Transverse colon (tissue), 4 donors: Measurements from ENCODE around the gene RGS10. TPM values are rescaled to one million over a fixed set of nuclear protein-coding genes. Genes with fewer than 3 reads are reported as not detected.
A peak's percentile ranks its signal among the peaks of the same experiment; 100 is the strongest.

Experiments
- DNase-seq: peaks from one replicate; pipeline ENCODE4 v3.0.0-alpha.2; 2019
- H3K27ac ChIP-seq, 4 donors: fragments of 200-600 bp; sonication (generic); 2 replicates each; pipeline ENCODE4 v1.5.1; 2016 to 2018; ENCODE audit warnings: inconsistent platforms in 4 of 4
- H3K27me3 ChIP-seq: fragments of 200-600 bp; sonication (generic); 2 replicates; pipeline ENCODE4 v1.5.1; 2017; ENCODE audit warnings: inconsistent platforms
- H3K36me3 ChIP-seq, 4 donors: fragments of 200-600 bp; sonication (generic); 2 replicates each; pipeline ENCODE4 v1.5.1; 2017 to 2019; ENCODE audit warnings: inconsistent platforms in 4 of 4
- H3K4me1 ChIP-seq, 4 donors: fragments of 200-600 bp; sonication (generic); 2 replicates each; pipeline ENCODE4 v1.5.1; 2017 to 2020; ENCODE audit warnings: inconsistent platforms in 4 of 4
- H3K4me3 ChIP-seq, 4 donors: fragments of 200-600 bp; sonication (generic); 1 replicate in 1 of 4; 2 replicates in 3 of 4; pipeline versions ENCODE4 v1.5.1 to v1.6.1; 2017 to 2019; ENCODE audit warnings: inconsistent platforms in 4 of 4
- H3K9me3 ChIP-seq, 2 donors: fragments of 200-600 bp; sonication (generic); 2 replicates each; pipeline ENCODE4 v1.5.1; 2017 to 2019; ENCODE audit warnings: inconsistent platforms in 2 of 2
- CTCF ChIP-seq, 5 experiments: fragments of 200-600 bp in 3 of 5; fragments of 450-650 bp in 2 of 5; sonication (generic) in 3 of 5; IDR thresholded peaks; 1 replicate in 2 of 5; 2 replicates in 3 of 5; pipeline ENCODE4 v1.5.1; 2016 to 2017; ENCODE audit warnings: antibody characterized with exemption in 5 of 5, inconsistent platforms in 3 of 5, mild to moderate bottlenecking in 2 of 5, moderate library complexity in 1 of 5
- EP300 ChIP-seq: sonication (generic); formaldehyde crosslinking; IDR thresholded peaks from one replicate; pipeline ENCODE4 v1.6.1; 2017; ENCODE audit warnings: antibody characterized with exemption, low read depth
- POLR2A ChIP-seq: fragments of 450-650 bp; IDR thresholded peaks from one replicate; pipeline ENCODE4 v1.6.1; 2016; ENCODE audit warnings: antibody characterized with exemption, mild to moderate bottlenecking, moderate library complexity
- POLR2AphosphoS5 ChIP-seq, 3 donors: sonication (generic); formaldehyde crosslinking; IDR thresholded peaks; one replicate each; pipeline ENCODE4 v1.6.1; 2016; ENCODE audit warnings: antibody characterized with exemption in 3 of 3
- WGBS, 2 donors: methylation state at CpG; one replicate each; pipeline ENCODE4 v1.1.5; 2018; ENCODE audit warnings: low coverage in 1 of 2; 5-methylcytosine and 5-hydroxymethylcytosine counted together
- in situ Hi-C, 4 donors: fragments of 200-750 bp; cut with MboI; loops; one replicate each; pipeline versions ENCODE4 v1.15.0 to v1.15.1; 2017; ENCODE audit warnings: low sequenced_read_pairs in 3 of 4, low pct_ligation_motif_present in 1 of 4, low pct_unique_long_range_greater_than_20kb in 1 of 4
- intact Hi-C: fragments of 100-400 bp; cut with DNase I; formaldehyde crosslinking; loops from one replicate; pipeline ENCODE4 v1.15.1; 2023; ENCODE audit warnings: low total_unique reads
- total RNA-seq, 4 donors: library from RNA; depleted of rRNA; stranded (reverse); fragments of >200 nt; gene quantifications; one replicate each; pipeline ENCODE4 v1.1.0, GENCODE V29; 2016

The RGS10 gene
- total RNA-seq, 4 donors from 2014 or later, result 26.3 to 47.1 (median 38.8) TPM

- WGBS, 2 donors, result 86 to 96% methylated on average over 1 to 3 of the region's 3 CpGs
- H3K4me3 ChIP-seq, result no peak overlapping the region
- H3K4me1 ChIP-seq, result peaks cover 10 to 29% (median 12%) of the 10 kb centered on the region in 4 donors
- no peaks in the 10 kb centered on the region for H3K36me3 ChIP-seq
- DNase-seq, result no peak
- in situ Hi-C loops (no loop called here), intact Hi-C loops (no loop called here)
- no peaks in the 10 kb centered on the region for H3K9me3 ChIP-seq
- TF ChIP-seq POLR2A (no peak), POLR2AphosphoS5 (IDR thresholded peaks at IDR 0.05) (no peak), CTCF (IDR thresholded peaks at IDR 0.05) (no peak), EP300 (no peak)
- H3K27ac ChIP-seq, result peak overlapping the region; percentile 53 to 71 (median 60)
- no peaks in the 10 kb centered on the region for H3K27me3 ChIP-seq
These were observed 47.0 kb downstream of the RGS10 start for GRCh38 chr10:119495545-119495944.

- in situ Hi-C loops, result no loop called here
- H3K9me3 ChIP-seq, result no peaks in the 10 kb centered on the region
- H3K27me3 ChIP-seq, result no peaks in the 10 kb centered on the region
- peaks cover 10 to 26% (median 12%) of the 10 kb centered on the region in 4 donors for H3K4me1 ChIP-seq
- DNase-seq, result no peak
- no peak for TF ChIP-seq POLR2A
- TF ChIP-seq POLR2AphosphoS5 (IDR thresholded peaks at IDR 0.05), result no peak
- no peak for TF ChIP-seq CTCF (IDR thresholded peaks at IDR 0.05)
- no peak for TF ChIP-seq EP300
- no peaks in the 10 kb centered on the region for H3K36me3 ChIP-seq
- no peak overlapping the region for H3K4me3 ChIP-seq
- intact Hi-C loops, result no loop called here
- 86% methylated on average over 5 of the region's 5 CpGs; no CpG with 5 or more reads in 1 of the 2 donors for WGBS, 2 donors
- peak overlapping the region; percentile 53 to 71 (median 60) for H3K27ac ChIP-seq
These were observed 47.5 kb downstream of the RGS10 start for GRCh38 chr10:119495021-119495505.

- intact Hi-C loops, result no loop called here
- Histone ChIP-seq H3K36me3 (no peaks in the 10 kb centered on the region), H3K27ac (peak overlapping the region; percentile 53 to 71 (median 60)), H3K4me3 (no peak overlapping the region), H3K4me1 (peaks cover 16 to 27% (median 18%) of the 10 kb centered on the region in 4 donors), H3K9me3 (no peaks in the 10 kb centered on the region), H3K27me3 (no peaks in the 10 kb centered on the region)
- WGBS, 2 donors, result 0 to 51% methylated on average over 1 to 6 of the region's 6 CpGs
- no peak for DNase-seq
- no peak for TF ChIP-seq EP300
- TF ChIP-seq POLR2AphosphoS5 (IDR thresholded peaks at IDR 0.05), result peak in 1 of 3 donors; percentile 47
- TF ChIP-seq POLR2A, result no peak
- no peak for TF ChIP-seq CTCF (IDR thresholded peaks at IDR 0.05)
- in situ Hi-C loops, result no loop called here
These were observed 48.1 kb downstream of the RGS10 start for GRCh38 chr10:119494236-119495020.

- Histone ChIP-seq H3K9me3 (no peaks in the 10 kb centered on the region), H3K27me3 (no peaks in the 10 kb centered on the region), H3K4me1 (peaks cover 18 to 32% (median 22%) of the 10 kb centered on the region in 4 donors), H3K36me3 (no peaks in the 10 kb centered on the region), H3K4me3 (no peak overlapping the region), H3K27ac (peak overlapping the region; percentile 22 to 67 (median 53))
- intact Hi-C loops, result no loop called here
- 69% methylated on average over 11 of the region's 11 CpGs; no CpG with 5 or more reads in 1 of the 2 donors for WGBS, 2 donors
- TF ChIP-seq POLR2A (no peak), POLR2AphosphoS5 (IDR thresholded peaks at IDR 0.05) (no peak), CTCF (IDR thresholded peaks at IDR 0.05) (no peak), EP300 (no peak)
- DNase-seq, result no peak
- in situ Hi-C loops, result no loop called here
These were observed 49.4 kb downstream of the RGS10 start for GRCh38 chr10:119493155-119493554.
